Activated naive CD4-positive, alpha-beta T cell treated with anti-CD3 and anti-CD28 coated beads, Interleukin-2, amount 50 U/mL, for 24 hours (primary cell): Measurements from ENCODE around the gene BCAM.
"Not testable (repeated sequence)": the region's sequence is repeated elsewhere in the genome, so short reads cannot be mapped to it uniquely, and the experiment has no call there.

Experiments
- H3K27ac Mint-ChIP-seq: one replicate; pipeline ENCODE4 v1.8.0; 2021; ENCODE audit warnings: mild to moderate bottlenecking, mixed read lengths
- H3K27me3 Mint-ChIP-seq: one replicate; pipeline ENCODE4 v1.8.0; 2021; ENCODE audit warnings: mixed read lengths
- H3K36me3 Mint-ChIP-seq: one replicate; pipeline ENCODE4 v1.8.0; 2021; ENCODE audit warnings: mixed read lengths
- H3K4me1 Mint-ChIP-seq: one replicate; pipeline ENCODE4 v1.8.0; 2021; ENCODE audit warnings: mixed read lengths
- H3K4me3 Mint-ChIP-seq: one replicate; pipeline ENCODE4 v1.8.0; 2021; ENCODE audit warnings: mild to moderate bottlenecking, mixed read lengths
- H3K9me3 Mint-ChIP-seq: one replicate; pipeline ENCODE4 v1.8.0; 2021; ENCODE audit warnings: mixed read lengths

The BCAM gene

DNA sequence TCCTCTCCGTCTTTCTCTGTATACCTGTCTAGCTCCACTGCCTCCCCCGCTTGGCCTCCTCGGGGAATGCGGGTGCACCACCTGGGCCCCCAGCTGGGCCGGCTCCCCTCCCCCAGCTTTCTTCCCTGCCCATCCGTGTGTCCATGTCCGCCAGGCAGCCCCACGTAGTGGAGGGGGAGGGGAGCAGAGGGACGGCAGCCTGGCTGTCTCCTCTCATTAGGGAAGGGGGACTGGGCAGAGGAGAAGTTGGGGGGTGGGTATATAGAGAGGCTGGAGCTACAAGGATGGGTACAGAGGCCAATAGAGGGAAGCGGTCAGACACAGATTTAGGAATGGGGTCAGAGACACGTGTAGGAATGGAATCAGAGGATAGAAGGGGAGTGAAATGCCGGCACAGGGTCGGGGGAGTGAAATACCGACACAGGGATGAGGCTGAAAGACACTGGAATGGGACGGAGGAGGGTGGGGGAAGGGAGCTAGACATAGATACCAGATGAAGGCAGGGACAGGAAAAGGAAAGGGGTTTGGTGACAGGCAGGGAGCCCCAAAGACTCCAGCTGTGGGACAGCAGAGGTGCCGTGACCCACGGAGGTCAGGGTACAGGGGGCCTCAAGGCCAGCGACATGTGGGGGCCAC, 40.0 kb downstream of the BCAM start:
- peak overlapping the region; percentile 71 for H3K27ac Mint-ChIP-seq
- no peaks in the 10 kb centered on the region for H3K36me3 Mint-ChIP-seq
- no peak overlapping the region for H3K4me3 Mint-ChIP-seq
- H3K9me3 Mint-ChIP-seq: no peaks in the 10 kb centered on the region
- peaks cover 26% of the 10 kb centered on the region for H3K4me1 Mint-ChIP-seq
- peaks cover 3% of the 10 kb centered on the region for H3K27me3 Mint-ChIP-seq

DNA sequence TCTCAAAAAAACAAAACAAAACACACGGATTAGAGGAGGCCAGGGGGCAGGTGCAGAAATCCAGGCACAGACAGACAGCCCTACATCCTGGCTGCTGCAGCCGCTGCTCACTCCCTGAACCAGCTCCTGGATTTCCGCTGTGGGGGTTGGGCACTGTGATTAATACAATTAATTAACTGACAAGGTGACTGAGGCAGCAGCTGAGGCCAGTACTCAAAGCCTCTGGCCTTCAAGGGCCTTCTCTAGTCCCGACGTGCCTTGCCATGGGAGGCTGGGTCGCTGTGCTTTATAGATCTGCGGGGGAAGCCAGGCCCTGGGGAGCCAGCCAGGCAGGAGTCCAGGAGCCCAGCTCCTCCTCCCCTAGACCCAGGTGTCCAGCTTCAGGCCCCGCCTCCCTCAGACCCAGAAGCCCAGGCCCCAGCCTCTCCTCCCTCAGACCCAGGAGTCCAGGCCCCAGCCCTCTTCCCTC, 41.8 kb downstream of the BCAM start:
- Mint-ChIP-seq H3K27ac (no peak overlapping the region), H3K4me3 (no peak overlapping the region), H3K4me1 (peaks cover 17% of the 10 kb centered on the region), H3K9me3 (no peaks in the 10 kb centered on the region), H3K36me3 (no peaks in the 10 kb centered on the region), H3K27me3 (peaks cover 3% of the 10 kb centered on the region)

DNA sequence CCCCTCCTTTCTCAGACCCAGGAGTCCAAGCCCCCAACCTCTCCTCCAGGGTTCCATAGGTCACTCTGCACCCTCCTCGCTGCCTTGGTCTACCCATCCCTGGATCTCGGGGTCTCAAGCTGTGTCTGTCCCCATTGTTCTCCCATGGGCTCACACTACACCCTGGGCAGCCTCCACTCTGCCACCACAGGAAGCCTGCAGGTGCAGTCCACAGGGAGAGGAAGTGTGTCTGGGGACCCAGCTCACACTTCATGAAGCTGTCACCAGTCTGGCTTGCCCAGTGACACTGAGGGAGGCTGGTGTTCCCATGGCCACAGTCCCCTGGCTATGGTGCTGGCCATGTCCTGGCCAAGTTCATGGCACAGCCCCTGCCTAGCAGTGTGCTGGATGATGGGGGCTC, 42.5 kb downstream of the BCAM start:
- Mint-ChIP-seq H3K4me1 (peaks cover 16% of the 10 kb centered on the region), H3K36me3 (no peaks in the 10 kb centered on the region), H3K9me3 (no peaks in the 10 kb centered on the region), H3K27me3 (peaks cover 3% of the 10 kb centered on the region), H3K4me3 (no peak overlapping the region), H3K27ac (no peak overlapping the region)

DNA sequence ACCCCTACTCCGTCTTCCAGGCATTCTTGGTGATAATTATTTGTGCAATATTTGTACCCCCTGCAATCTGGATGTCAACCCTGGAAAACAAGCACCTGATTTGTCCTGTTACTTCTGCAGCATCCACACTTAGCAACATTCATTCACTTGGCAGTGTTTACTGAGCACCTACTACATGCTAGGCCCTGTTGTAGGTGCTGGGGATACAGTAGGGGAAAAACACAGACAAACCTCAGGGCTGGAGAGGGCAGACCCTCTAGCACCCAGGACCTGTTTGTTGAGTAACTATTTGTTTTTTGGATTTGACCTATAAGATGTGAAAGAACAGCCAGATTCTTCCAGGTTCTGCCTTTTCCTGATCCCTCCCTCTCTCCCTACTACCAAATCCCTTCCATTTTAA, 46.7 kb downstream of the BCAM start:
- Mint-ChIP-seq H3K9me3 (no peaks in the 10 kb centered on the region), H3K4me3 (no peak overlapping the region), H3K27ac (no peak overlapping the region), H3K36me3 (no peaks in the 10 kb centered on the region), H3K27me3 (no peaks in the 10 kb centered on the region), H3K4me1 (no peaks in the 10 kb centered on the region)

DNA sequence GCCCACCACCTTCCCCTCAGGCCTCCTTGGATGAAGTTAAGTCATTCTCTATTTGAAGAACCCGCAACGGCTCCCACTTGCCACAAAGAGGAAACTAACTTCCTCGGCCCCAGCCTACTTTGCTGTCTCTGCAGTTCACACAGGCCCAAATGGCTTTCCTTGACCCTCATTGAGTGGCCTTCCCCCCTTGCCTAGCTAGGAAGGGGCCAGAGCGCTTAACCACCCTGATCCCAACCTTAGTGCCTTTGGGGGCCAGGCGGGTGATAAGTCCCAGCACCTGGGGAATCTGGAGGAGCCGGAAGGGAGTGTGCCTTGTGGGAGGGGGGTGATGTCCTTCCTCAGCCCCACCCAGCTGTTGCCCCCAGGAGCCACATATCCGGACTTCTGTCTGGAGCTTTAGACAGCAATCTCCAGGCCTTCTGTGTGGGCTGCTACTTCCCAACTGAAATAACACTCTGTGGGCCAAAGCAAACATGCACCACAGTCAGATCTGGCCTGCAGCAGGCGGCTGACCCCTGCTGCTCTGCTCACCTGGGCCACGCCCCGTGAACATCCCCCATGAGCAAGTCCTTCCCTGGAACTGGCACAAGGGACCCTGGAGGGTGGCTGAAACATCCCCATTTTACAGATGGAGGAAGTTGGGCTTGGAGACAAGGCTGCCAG, 47.6 kb downstream of the BCAM start:
- Mint-ChIP-seq H3K36me3 (no peaks in the 10 kb centered on the region), H3K9me3 (no peaks in the 10 kb centered on the region), H3K4me1 (no peaks in the 10 kb centered on the region), H3K27ac (no peak overlapping the region), H3K27me3 (no peaks in the 10 kb centered on the region), H3K4me3 (no peak overlapping the region)

DNA sequence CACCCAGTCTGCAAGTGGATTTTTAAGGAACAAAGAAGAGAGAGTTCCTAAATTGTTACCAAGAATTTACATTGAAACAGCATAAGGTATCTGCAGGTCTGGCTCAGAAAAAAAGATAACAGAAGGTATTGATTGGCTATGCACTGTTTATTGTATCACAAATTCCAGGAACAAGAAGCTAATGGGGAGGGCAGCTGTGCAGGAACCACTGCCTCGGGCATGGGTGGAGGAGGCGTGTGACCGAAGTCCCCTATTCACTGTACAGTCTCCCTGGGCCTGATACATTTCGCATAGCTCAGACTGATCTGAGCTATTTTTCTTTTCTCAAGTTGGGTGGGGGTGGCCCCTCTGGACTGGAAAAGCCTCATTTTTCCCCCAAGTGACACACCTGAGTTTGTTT, 48.9 kb downstream of the BCAM start:
- no peaks in the 10 kb centered on the region for H3K27me3 Mint-ChIP-seq
- H3K9me3 Mint-ChIP-seq: no peaks in the 10 kb centered on the region
- no peak overlapping the region for H3K4me3 Mint-ChIP-seq
- H3K4me1 Mint-ChIP-seq: no peaks in the 10 kb centered on the region
- no peaks in the 10 kb centered on the region for H3K36me3 Mint-ChIP-seq
- H3K27ac Mint-ChIP-seq: no peak overlapping the region

DNA sequence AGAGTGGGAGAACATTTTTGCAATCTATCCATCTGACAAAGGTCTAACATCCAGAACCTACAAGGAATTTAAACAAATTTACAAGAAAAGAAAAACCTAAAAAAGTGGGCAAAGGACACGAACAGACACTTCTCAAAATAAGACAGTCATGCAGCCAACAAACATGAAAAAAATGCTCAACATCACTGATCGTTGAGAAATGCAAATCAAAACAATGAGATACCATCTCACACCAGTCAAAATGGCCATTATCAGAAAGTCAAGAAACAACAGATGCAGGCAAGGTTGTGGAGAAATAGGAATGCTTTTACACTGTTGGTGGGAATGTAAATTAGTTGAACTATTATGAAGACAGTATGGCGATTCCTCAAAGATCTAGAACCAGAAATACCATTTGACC, 52.7 kb downstream of the BCAM start:
- not testable (repeated sequence) for H3K36me3 Mint-ChIP-seq, H3K27ac Mint-ChIP-seq, H3K9me3 Mint-ChIP-seq, H3K27me3 Mint-ChIP-seq, H3K4me1 Mint-ChIP-seq, H3K4me3 Mint-ChIP-seq

DNA sequence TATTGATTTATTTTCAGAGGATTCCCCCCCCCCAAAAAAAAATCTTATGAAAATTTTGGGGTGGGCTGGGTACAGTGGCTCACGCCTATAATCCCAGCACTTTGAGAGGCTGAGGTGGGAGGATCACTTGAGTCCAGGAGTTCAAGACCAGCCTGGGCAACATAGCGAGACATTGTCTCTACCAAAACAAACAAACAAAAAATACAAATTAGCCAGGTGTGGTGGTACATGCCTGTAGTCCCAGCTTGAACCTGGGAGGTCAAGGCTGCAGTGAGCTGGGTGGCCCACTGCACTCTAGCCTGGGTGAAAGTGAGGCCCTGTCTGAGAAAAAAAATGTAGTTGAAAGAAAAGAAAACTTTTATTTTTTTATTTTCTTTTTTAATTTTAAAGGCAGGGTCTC, 55.1 kb downstream of the BCAM start:
- no peak overlapping the region for H3K4me3 Mint-ChIP-seq
- H3K36me3 Mint-ChIP-seq: no peaks in the 10 kb centered on the region
- H3K9me3 Mint-ChIP-seq: no peaks in the 10 kb centered on the region
- H3K27me3 Mint-ChIP-seq: no peaks in the 10 kb centered on the region
- H3K4me1 Mint-ChIP-seq: no peaks in the 10 kb centered on the region
- no peak overlapping the region for H3K27ac Mint-ChIP-seq

DNA sequence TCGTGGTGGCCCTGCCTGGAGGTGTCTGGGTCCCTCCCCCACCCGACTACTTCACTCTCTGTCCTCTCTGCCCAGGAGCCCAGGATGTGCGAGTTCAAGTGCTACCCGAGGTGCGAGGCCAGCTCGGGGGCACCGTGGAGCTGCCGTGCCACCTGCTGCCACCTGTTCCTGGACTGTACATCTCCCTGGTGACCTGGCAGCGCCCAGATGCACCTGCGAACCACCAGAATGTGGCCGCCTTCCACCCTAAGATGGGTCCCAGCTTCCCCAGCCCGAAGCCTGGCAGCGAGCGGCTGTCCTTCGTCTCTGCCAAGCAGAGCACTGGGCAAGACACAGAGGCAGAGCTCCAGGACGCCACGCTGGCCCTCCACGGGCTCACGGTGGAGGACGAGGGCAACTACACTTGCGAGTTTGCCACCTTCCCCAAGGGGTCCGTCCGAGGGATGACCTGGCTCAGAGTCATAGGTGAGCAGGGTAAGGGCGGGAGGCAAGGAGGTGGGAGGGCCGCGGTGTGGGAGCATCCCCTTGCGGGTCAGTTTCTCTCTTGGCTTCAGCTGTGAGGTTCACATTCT, 56.4 kb downstream of the BCAM start:
- H3K4me3 Mint-ChIP-seq: no peak overlapping the region
- no peaks in the 10 kb centered on the region for H3K36me3 Mint-ChIP-seq
- H3K9me3 Mint-ChIP-seq: no peaks in the 10 kb centered on the region
- no peaks in the 10 kb centered on the region for H3K4me1 Mint-ChIP-seq
- no peak overlapping the region for H3K27ac Mint-ChIP-seq
- H3K27me3 Mint-ChIP-seq: no peaks in the 10 kb centered on the region

DNA sequence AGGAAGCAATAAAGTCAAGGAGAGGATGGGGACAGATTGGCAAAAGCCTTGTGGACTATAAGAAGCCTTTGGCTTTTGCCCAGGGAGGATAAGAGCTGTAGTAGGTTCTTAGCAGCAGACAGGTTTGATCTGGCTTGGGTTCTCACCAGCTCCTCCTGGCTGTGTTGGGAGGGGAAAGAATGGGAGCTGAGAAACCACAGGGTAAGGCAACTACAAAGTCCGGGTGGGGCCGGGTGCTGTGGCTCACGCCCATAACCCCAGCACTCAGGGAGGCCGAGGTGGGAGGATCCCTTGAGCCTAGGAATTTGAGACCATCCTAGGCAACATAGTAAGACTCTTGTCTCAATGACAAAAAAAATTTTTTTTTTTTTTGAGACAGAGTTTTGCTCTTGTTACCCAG, 57.8 kb downstream of the BCAM start:
- Mint-ChIP-seq H3K9me3 (no peaks in the 10 kb centered on the region), H3K27me3 (no peaks in the 10 kb centered on the region), H3K4me3 (no peak overlapping the region), H3K36me3 (no peaks in the 10 kb centered on the region), H3K27ac (no peak overlapping the region), H3K4me1 (no peaks in the 10 kb centered on the region)

DNA sequence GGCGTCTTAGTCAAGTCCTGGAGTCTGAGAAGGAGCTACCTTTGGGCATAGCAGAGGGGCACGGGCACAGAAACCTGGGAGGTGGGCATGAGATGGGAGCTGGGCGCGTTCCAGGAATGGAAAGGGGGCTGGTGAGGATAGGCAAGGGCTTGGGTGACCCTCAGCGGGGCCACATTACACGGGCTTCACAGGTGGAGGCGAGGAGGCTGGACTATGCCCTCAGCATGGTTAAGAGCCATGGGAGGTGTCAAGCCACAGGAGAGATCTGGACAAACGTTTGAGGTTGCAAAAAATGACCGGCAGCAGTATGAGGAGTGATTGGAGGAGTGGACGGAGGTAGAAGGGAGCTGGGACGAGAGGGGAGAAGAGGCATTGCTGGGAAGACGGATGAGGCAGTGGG, 58.7 kb downstream of the BCAM start:
- H3K4me1 Mint-ChIP-seq: no peaks in the 10 kb centered on the region
- no peaks in the 10 kb centered on the region for H3K36me3 Mint-ChIP-seq
- H3K27ac Mint-ChIP-seq: no peak overlapping the region
- no peak overlapping the region for H3K4me3 Mint-ChIP-seq
- H3K27me3 Mint-ChIP-seq: no peaks in the 10 kb centered on the region
- no peaks in the 10 kb centered on the region for H3K9me3 Mint-ChIP-seq

DNA sequence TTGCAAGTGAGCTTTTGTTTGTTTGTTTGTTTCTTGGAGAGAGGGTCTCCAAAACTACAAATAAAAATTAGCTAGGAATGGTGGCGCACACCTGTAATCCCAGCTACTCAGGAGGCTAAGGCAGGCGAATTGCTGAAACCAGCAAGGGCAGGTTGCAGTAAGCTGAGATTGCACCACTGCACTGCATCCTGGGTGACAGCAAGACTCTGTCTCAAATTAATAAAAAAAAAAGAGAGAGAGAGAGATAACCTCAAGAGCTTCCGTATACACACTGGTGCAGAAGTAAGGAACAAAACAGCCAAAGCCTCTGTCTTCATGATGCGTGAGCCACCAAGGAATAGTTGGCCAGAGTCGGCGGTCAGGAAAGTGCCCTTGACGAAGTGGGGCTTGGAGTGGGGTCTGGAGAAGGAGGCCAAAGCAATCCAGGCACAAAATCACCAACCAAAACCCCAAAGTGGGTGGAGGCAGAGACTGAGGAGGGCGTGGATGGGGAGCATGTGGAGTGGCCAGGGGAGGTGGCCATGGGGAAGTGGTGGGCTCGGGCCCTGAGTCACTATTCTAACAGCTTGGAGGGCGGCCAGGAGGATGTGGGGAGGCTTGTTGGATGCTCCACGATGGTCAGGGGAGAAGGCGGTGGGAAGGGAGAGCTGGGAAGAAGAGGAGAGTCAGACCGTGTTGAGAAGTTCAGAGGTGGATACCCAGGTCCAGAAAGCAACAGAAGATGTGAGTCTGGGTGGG, 61.0 kb downstream of the BCAM start:
- Mint-ChIP-seq H3K9me3 (no peaks in the 10 kb centered on the region), H3K27ac (no peak overlapping the region), H3K4me3 (no peak overlapping the region), H3K36me3 (no peaks in the 10 kb centered on the region), H3K4me1 (no peaks in the 10 kb centered on the region), H3K27me3 (no peaks in the 10 kb centered on the region)
